Aorta (tissue), 5 donors: Measurements from ENCODE around the gene ATP2B2. TPM values are rescaled to one million over a fixed set of nuclear protein-coding genes. Genes with fewer than 3 reads are reported as not detected.

Experiments used
- ATAC-seq: fragments of 200-7000 bp; cut with Tn5 transposase; one replicate; pipeline ENCODE4 v1.9.1; 2022; ENCODE audit warnings: moderate library complexity; ENCODE audit not compliant: low FRiP score
- DNase-seq, 2 donors: peaks; one replicate each; pipeline ENCODE4 v3.0.0-alpha.2; 2020
- H3K27ac ChIP-seq, 2 donors: one replicate each; pipeline ENCODE4 v1.5.1; 2013; ENCODE audit warnings: low read length in 2 of 2, mild to moderate bottlenecking in 2 of 2, moderate library complexity in 2 of 2, control low read depth in 1 of 2, inconsistent platforms in 1 of 2, low read depth in 1 of 2
- H3K27me3 ChIP-seq, 2 donors: one replicate each; pipeline ENCODE4 v1.6.1; 2013; ENCODE audit warnings: control low read depth in 1 of 2, low read length in 1 of 2, mild to moderate bottlenecking in 1 of 2, moderate library complexity in 1 of 2; ENCODE audit not compliant: insufficient read depth in 2 of 2, control insufficient read depth in 1 of 2
- H3K36me3 ChIP-seq, 2 donors: one replicate each; pipeline ENCODE4 v1.6.1; 2013; ENCODE audit warnings: control low read depth in 1 of 2, low read length in 1 of 2, mild to moderate bottlenecking in 1 of 2; ENCODE audit not compliant: insufficient read depth in 2 of 2, control insufficient read depth in 1 of 2
- H3K4me1 ChIP-seq, 2 donors: one replicate each; pipeline ENCODE4 v1.6.1; 2013; ENCODE audit warnings: low read length in 2 of 2, control low read depth in 1 of 2, mild to moderate bottlenecking in 1 of 2, moderate library complexity in 1 of 2; ENCODE audit not compliant: insufficient read depth in 2 of 2, control insufficient read depth in 1 of 2
- H3K4me3 ChIP-seq, 2 donors: one replicate each; pipeline ENCODE4 v1.5.1; 2013; ENCODE audit warnings: low read length in 2 of 2, control low read depth in 1 of 2, mild to moderate bottlenecking in 1 of 2
- H3K9me3 ChIP-seq: one replicate; pipeline ENCODE4 v1.6.1; 2013; ENCODE audit warnings: mild to moderate bottlenecking, low read length; ENCODE audit not compliant: control insufficient read depth
- WGBS, 2 donors: extraction: QIAGEN DNeasy Blood & Tissue Kit; methylation state at CpG; one replicate each; pipeline ENCODE4 v1.1.7; 2013; 5-methylcytosine and 5-hydroxymethylcytosine counted together
- intact Hi-C, 2 donors: fragments of 100-400 bp; cut with DNase I; formaldehyde crosslinking; loops; one replicate each; pipeline versions ENCODE4 v1.14.2 to v1.15.0; 2022
- polyA plus RNA-seq, 2 donors: library from polyadenylated mRNA; stranded (reverse); fragments of 200-250 nt; gene quantifications; one replicate each; pipeline ENCODE4 v1.2.3, GENCODE V29; 2013
- total RNA-seq, 2 donors: library from RNA; stranded (reverse); fragmentation: NEBNext Ultra II Directional; extraction: Animal tissue kit (Norgen Biotek cat#: 25700); gene quantifications; one replicate each; pipeline ENCODE4 v1.2.1, GENCODE V29; 2021
- donor health status: healthy with polysubstance abuse.
- donor health status: Bipolar disorder and iron deficiency.
- donor health status: DM: no; HTN: no; CAD: no.
- donor health status: DM: no; HTN: no; CAD: no.
- donor health status: DM: yes; HTN: yes; CAD: no.

The ATP2B2 gene
- total and polyA plus RNA-seq, 4 donors, result 0.29 to 0.30 TPM; not detected in 2

- Histone ChIP-seq H3K27ac (no peak overlapping the region), H3K27me3 (no peaks in the 10 kb centered on the region), H3K4me3 (no peak overlapping the region), H3K36me3 (no peaks in the 10 kb centered on the region), H3K4me1 (no peaks in the 10 kb centered on the region), H3K9me3 (no peaks in the 10 kb centered on the region)
- intact Hi-C loops, result no loop called here
- ATAC-seq, result no peak
- DNase-seq, result peak in 1 of 2 donors; percentile 27
- WGBS, 2 donors, result 56 to 68% methylated on average over 11 of the region's 11 CpGs
Measured at GRCh38 chr3:10343526-10343925, 161.9 kb downstream of the ATP2B2 start.

GRCh38 chr3:10342781-10343180 is 162.6 kb downstream of the ATP2B2 start:
- DNase-seq, result peak in 1 of 2 donors; percentile 34
- no peak for ATAC-seq
- no peaks in the 10 kb centered on the region for H3K9me3 ChIP-seq
- 80 to 82% methylated on average over 14 of the region's 14 CpGs for WGBS, 2 donors
- no peaks in the 10 kb centered on the region for H3K27me3 ChIP-seq
- no peak overlapping the region for H3K27ac ChIP-seq
- H3K36me3 ChIP-seq, result no peaks in the 10 kb centered on the region
- intact Hi-C loops, result no loop called here
- no peak overlapping the region for H3K4me3 ChIP-seq
- H3K4me1 ChIP-seq, result no peaks in the 10 kb centered on the region

- Histone ChIP-seq H3K27me3 (no peaks in the 10 kb centered on the region), H3K36me3 (no peaks in the 10 kb centered on the region), H3K9me3 (no peaks in the 10 kb centered on the region), H3K4me3 (no peak overlapping the region), H3K4me1 (no peaks in the 10 kb centered on the region), H3K27ac (no peak overlapping the region)
- WGBS, 2 donors, result 71 to 73% methylated on average over 7 of the region's 7 CpGs
- peak; percentile 7 to 57 for DNase-seq
- intact Hi-C loops, result no loop called here
- ATAC-seq, result no peak
Measured at GRCh38 chr3:10341901-10342398, 163.4 kb downstream of the ATP2B2 start.

DNA sequence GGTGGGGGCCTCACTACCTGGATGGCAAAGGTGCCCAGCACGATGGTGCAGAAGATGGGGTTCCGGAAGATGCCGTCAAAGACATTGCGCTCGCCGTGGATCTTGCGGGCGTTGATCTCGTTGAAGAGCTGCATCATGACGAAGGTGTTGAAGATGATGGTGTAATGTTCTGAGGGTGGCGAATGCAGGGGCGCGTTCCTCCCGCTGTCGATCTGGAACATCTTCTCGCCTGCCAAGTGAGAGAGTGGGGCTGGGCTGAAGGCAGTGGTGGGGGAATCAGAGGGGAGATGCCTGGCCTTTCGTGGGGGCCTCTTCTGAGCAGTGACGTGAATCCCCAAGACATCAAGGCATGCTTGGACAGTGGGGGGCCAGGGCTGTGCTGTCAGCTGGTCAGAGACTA is 164.9 kb downstream of the ATP2B2 start:
- intact Hi-C loops, result no loop called here

DNA sequence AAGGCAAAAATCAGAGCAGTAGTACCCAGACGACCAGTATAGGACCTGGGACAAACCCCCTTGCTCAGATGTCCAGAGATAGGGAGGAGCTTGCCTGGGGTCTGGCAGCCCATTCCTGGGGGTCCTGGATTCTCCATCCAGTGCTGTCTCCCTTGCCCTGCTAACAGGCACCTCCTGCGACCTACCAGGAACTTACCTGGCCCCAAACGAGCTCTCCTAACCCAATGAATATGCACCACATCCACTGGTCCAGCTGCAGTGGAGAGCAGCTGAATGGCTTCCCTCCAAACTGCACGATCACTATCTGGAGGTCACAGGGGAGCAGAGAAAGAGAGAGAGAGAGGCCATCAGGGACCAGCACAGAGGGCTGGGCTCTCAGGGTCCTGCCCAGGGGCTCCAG is 165.3 kb downstream of the ATP2B2 start:
- Histone ChIP-seq H3K4me1 (no peaks in the 10 kb centered on the region), H3K36me3 (no peaks in the 10 kb centered on the region), H3K27ac (no peak overlapping the region), H3K9me3 (no peaks in the 10 kb centered on the region), H3K4me3 (no peak overlapping the region), H3K27me3 (no peaks in the 10 kb centered on the region)
- intact Hi-C loops, result no loop called here
- DNase-seq (peak in 1 of 2 donors; percentile 63), ATAC-seq (no peak)
- 37 to 45% methylated on average over 4 of the region's 4 CpGs for WGBS, 2 donors

More for the DNA sequence above, 164.9 kb downstream of the ATP2B2 start:
- no peak overlapping the region for H3K4me3 ChIP-seq
- no peak overlapping the region for H3K27ac ChIP-seq
- ATAC-seq (no peak), DNase-seq (peak in 1 of 2 donors; percentile 64)
- no peaks in the 10 kb centered on the region for H3K27me3 ChIP-seq
- no peaks in the 10 kb centered on the region for H3K36me3 ChIP-seq
- WGBS, 2 donors, result 87 to 90% methylated on average over 18 of the region's 18 CpGs
- no peaks in the 10 kb centered on the region for H3K4me1 ChIP-seq
- H3K9me3 ChIP-seq, result no peaks in the 10 kb centered on the region

DNA sequence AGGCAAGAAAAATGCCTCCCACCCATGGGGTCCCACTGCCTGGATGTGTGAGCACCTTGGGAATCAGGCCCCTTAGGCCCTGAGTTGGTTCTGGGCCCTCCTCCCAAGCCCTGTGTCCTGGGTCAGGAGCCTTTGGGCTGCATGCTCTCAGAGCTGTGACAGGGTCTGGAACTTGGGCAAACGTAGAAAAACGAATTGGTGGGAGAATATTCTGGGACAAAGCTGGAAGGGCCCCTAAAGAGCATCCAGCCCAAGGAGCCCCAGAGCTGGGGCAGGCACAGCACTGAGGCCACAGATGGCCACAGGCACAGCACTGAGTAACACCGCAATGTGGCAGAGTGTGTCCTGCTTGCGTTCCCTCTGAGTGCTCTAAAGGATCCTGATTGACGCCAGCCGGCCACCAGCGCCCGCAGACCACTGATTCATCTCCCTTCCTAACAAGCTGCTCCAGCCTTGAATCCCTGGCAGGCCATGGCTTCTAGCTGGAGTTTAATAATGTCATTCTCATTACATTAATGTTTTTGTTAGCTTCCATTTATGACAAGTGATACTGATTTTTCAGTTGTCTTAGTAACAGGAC is 165.9 kb downstream of the ATP2B2 start:
- H3K9me3 ChIP-seq, result no peaks in the 10 kb centered on the region
- no peaks in the 10 kb centered on the region for H3K36me3 ChIP-seq
- H3K27ac ChIP-seq, result no peak overlapping the region
- intact Hi-C loops, result no loop called here
- peak in 1 of 2 donors; percentile 28 for DNase-seq
- 77% methylated on average over 8 of the region's 8 CpGs for WGBS, 2 donors
- ATAC-seq, result no peak
- no peak overlapping the region for H3K4me3 ChIP-seq
- H3K27me3 ChIP-seq, result no peaks in the 10 kb centered on the region
- H3K4me1 ChIP-seq, result no peaks in the 10 kb centered on the region

- Histone ChIP-seq H3K27me3 (no peaks in the 10 kb centered on the region), H3K36me3 (no peaks in the 10 kb centered on the region), H3K27ac (no peak overlapping the region), H3K9me3 (no peaks in the 10 kb centered on the region), H3K4me3 (no peak overlapping the region), H3K4me1 (no peaks in the 10 kb centered on the region)
- 75 to 76% methylated on average over 12 of the region's 12 CpGs for WGBS, 2 donors
- ATAC-seq (no peak), DNase-seq (peak in 1 of 2 donors; percentile 60)
- intact Hi-C loops, result no loop called here
Measured at GRCh38 chr3:10338591-10339353, 166.6 kb downstream of the ATP2B2 start.

DNA sequence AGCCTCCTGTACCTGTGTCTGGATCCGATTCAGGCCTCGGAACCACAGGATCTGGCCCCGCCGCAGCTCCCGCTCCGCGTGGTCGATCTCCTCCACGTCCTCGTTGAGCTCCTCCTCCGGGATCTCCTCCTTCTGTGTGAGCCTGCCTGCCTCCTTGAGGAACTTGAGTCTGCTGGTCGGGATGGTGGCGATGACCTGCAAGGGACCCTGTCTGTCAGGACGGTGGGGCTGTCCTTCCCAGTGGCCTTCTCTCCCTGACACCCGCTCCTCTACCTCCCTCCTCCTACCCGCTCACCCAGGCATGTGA is 167.3 kb downstream of the ATP2B2 start:
- no peaks in the 10 kb centered on the region for H3K9me3 ChIP-seq
- no peaks in the 10 kb centered on the region for H3K36me3 ChIP-seq
- H3K27me3 ChIP-seq, result no peaks in the 10 kb centered on the region
- H3K27ac ChIP-seq, result no peak overlapping the region
- no peak for ATAC-seq
- intact Hi-C loops, result no loop called here
- no peaks in the 10 kb centered on the region for H3K4me1 ChIP-seq
- 80 to 86% methylated on average over 13 to 16 of the region's 16 CpGs for WGBS, 2 donors
- H3K4me3 ChIP-seq, result no peak overlapping the region
- no peak for DNase-seq
